Measurements from ENCODE around the gene IARS1.
A peak's percentile ranks its signal among the peaks of the same experiment; 100 is the strongest.

The IARS1 gene

GRCh38 chr9:92293452-92294296 lies at the start of gene IARS1:
IARS1 (minus strand) TSS chr9:92293697; CDS start chr9:92289419, 4,278 bp downstream.
- peak; percentile 99 to 100 (median 99) for DNase-seq (ENCODE audit: low read depth in 2 of 3, low spot score in 1 of 3)

- no peak for DNase-seq (ENCODE audit: low read depth in 2 of 3, low spot score in 1 of 3)
These were observed 49.5 kb upstream of the IARS1 start for GRCh38 chr9:92342825-92343488.

- DNase-seq (ENCODE audit: low read depth in 2 of 3, low spot score in 1 of 3), result no peak
These were observed 48.1 kb upstream of the IARS1 start for GRCh38 chr9:92341578-92341977.

GRCh38 chr9:92333282-92333634 lies 39.8 kb upstream of the IARS1 start:
- DNase-seq (ENCODE audit: low read depth in 2 of 3, low spot score in 1 of 3), result no peak

- no peak for DNase-seq (ENCODE audit: low read depth in 2 of 3, low spot score in 1 of 3)
These were observed 39.2 kb upstream of the IARS1 start for GRCh38 chr9:92332577-92333281.

GRCh38 chr9:92328225-92328624 lies 34.7 kb upstream of the IARS1 start:
- no peak for DNase-seq (ENCODE audit: low read depth in 2 of 3, low spot score in 1 of 3)

- no peak for DNase-seq (ENCODE audit: low read depth in 2 of 3, low spot score in 1 of 3)
These were observed 33.9 kb upstream of the IARS1 start for GRCh38 chr9:92327283-92327850.

- peak in 1 of 3 donors; percentile 1 for DNase-seq (ENCODE audit: low read depth in 2 of 3, low spot score in 1 of 3)
These were observed 32.5 kb upstream of the IARS1 start for GRCh38 chr9:92325991-92326500.

- peak; percentile 70 to 80 (median 75) for DNase-seq (ENCODE audit: low read depth in 2 of 3, low spot score in 1 of 3)
These were observed 31.9 kb upstream of the IARS1 start, which contains the start of the genes CENPP and NOL8 for GRCh38 chr9:92325269-92325990. CENPP (plus strand) TSS chr9:92325953. NOL8 (minus strand) TSS chr9:92325350; CDS start chr9:92324161, 1,189 bp downstream.

- DNase-seq (ENCODE audit: low read depth in 2 of 3, low spot score in 1 of 3), result no peak
These were observed 31.4 kb upstream of the IARS1 start for GRCh38 chr9:92324889-92325268.

GRCh38 chr9:92324431-92324830 lies 30.9 kb upstream of the IARS1 start:
- DNase-seq (ENCODE audit: low read depth in 2 of 3, low spot score in 1 of 3), result no peak

- no peak for DNase-seq (ENCODE audit: low read depth in 2 of 3, low spot score in 1 of 3)
These were observed 22.0 kb upstream of the IARS1 start for GRCh38 chr9:92315456-92315855.

- no peak for DNase-seq (ENCODE audit: low read depth in 2 of 3, low spot score in 1 of 3)
These were observed 20.1 kb upstream of the IARS1 start for GRCh38 chr9:92313624-92314012.

GRCh38 chr9:92312887-92313623 lies 19.6 kb upstream of the IARS1 start:
- DNase-seq (ENCODE audit: low read depth in 2 of 3, low spot score in 1 of 3), result no peak

GRCh38 chr9:92310562-92310961 lies 17.1 kb upstream of the IARS1 start:
- DNase-seq (ENCODE audit: low read depth in 2 of 3, low spot score in 1 of 3), result no peak

GRCh38 chr9:92308893-92309292 lies 15.4 kb upstream of the IARS1 start:
- no peak for DNase-seq (ENCODE audit: low read depth in 2 of 3, low spot score in 1 of 3)

- no peak for DNase-seq (ENCODE audit: low read depth in 2 of 3, low spot score in 1 of 3)
These were observed 7.4 kb upstream of the IARS1 start for GRCh38 chr9:92300936-92301335.

- DNase-seq (ENCODE audit: low read depth in 2 of 3, low spot score in 1 of 3), result no peak
These were observed 5.6 kb upstream of the IARS1 start for GRCh38 chr9:92299116-92299515.

- DNase-seq (ENCODE audit: low read depth in 2 of 3, low spot score in 1 of 3), result no peak
These were observed 4.5 kb upstream of the IARS1 start for GRCh38 chr9:92298036-92298435.

- no peak for DNase-seq (ENCODE audit: low read depth in 2 of 3, low spot score in 1 of 3)
These were observed 4.1 kb upstream of the IARS1 start for GRCh38 chr9:92297611-92298010.
